OCI-LY3 (cell line): ENCODE measurements around the gene TSEN54.

Experiments used
- H2AFZ ChIP-seq: fragments of 200-600, 300-600 bp; shearing (Covaris generic); 2 replicates; pipeline ENCODE4 v1.6.0; 2014; ENCODE audit warnings: antibody characterized with exemption, low read depth, low read length
- H3K27ac ChIP-seq: fragments of 200-600, 300-600 bp; sonication (generic); 2 replicates; pipeline ENCODE4 v1.5.1; 2014; ENCODE audit warnings: mild to moderate bottlenecking, low read length, moderate library complexity, mixed read lengths
- H3K27me3 ChIP-seq: fragments of 200-600, 300-600 bp; sonication (generic); 2 replicates; pipeline ENCODE4 v1.6.1; 2014; ENCODE audit warnings: low read depth, low read length, mixed read lengths
- H3K36me3 ChIP-seq: fragments of 200-600, 300-600 bp; sonication (generic); replicated peaks from 2 replicates; pipeline ENCODE3; 2014; ENCODE audit warnings: low read depth, low read length, mixed read lengths
- H3K4me1 ChIP-seq: fragments of 300-600, 200-600 bp; sonication (generic); 2 replicates; pipeline ENCODE4 v1.6.1; 2014; ENCODE audit warnings: low read length, mixed read lengths
- H3K4me2 ChIP-seq: fragments of 200-600, 300-600 bp; sonication (generic); 2 replicates; pipeline ENCODE4 v1.6.1; 2014; ENCODE audit warnings: low read length, mixed read lengths
- H3K4me3 ChIP-seq: fragments of 300-600, 200-600 bp; sonication (generic); 2 replicates; pipeline ENCODE4 v1.5.1; 2014; ENCODE audit warnings: antibody characterized with exemption, mild to moderate bottlenecking, low read length, moderate library complexity
- H3K79me2 ChIP-seq: fragments of 300-600, 200-600 bp; shearing (Covaris generic); 2 replicates; pipeline ENCODE4 v1.6.1; 2014; ENCODE audit warnings: mild to moderate bottlenecking, low read length, mixed read lengths
- H3K9ac ChIP-seq: fragments of 300-600, 200-600 bp; shearing (Covaris generic); 2 replicates; pipeline ENCODE4 v1.6.0; 2014; ENCODE audit warnings: mild to moderate bottlenecking, low read length, moderate library complexity
- H3K9me3 ChIP-seq: fragments of 200-600, 300-600 bp; shearing (Covaris generic); 2 replicates; pipeline ENCODE4 v1.6.1; 2014; ENCODE audit warnings: low read length, mixed read lengths; ENCODE audit not compliant: insufficient read depth
- H4K20me1 ChIP-seq: fragments of 200-600, 300-600 bp; sonication (generic); 2 replicates; pipeline ENCODE4 v1.6.1; 2016; ENCODE audit warnings: low read length, mixed read lengths; ENCODE audit not compliant: insufficient read depth
- EZH2phosphoT487 ChIP-seq: fragments of 200-600 bp; shearing (Covaris generic); IDR thresholded peaks from 2 replicates; pipeline ENCODE4 v1.6.1; 2018; ENCODE audit warnings: antibody characterized with exemption, mixed run types, low read depth
- TF ChIP-seq, protein P1 (sequence below): fragments of 200-600, 300-600 bp; sonication (generic); IDR thresholded peaks from 2 replicates; pipeline ENCODE4 v1.5.1; 2014; ENCODE audit warnings: antibody characterized with exemption, low read length, low read depth

Gene TSEN54

DNA sequence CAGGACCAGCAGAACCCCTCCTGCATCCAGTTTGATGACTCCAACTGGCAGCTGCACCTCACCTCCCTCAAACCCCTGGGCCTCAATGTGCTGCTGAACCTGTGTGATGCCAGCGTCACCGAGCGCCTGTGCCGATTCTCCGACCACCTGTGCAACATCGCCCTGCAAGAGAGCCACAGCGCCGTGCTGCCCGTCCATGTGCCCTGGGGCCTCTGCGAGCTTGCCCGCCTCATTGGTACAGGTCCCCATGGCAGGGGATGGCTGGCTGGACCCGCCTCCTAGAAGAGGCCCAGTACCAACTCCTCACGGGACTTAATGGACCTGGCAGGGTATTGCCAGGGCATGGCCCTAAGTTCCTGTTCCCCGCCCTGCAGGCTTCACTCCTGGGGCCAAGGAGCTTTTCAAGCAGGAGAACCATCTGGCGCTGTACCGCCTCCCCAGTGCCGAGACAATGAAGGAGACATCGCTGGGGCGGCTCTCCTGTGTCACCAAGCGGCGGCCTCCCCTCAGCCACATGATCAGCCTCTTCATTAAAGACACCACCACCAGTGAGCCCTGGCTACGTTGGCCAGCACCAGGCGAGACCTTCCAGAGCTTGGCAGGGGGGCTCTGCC lies 23.7 kb upstream of the TSEN54 start:
- H3K9me3 ChIP-seq, result no peaks in the 10 kb centered on the region
- no peaks in the 10 kb centered on the region for H3K79me2 ChIP-seq
- no peaks in the 10 kb centered on the region for H4K20me1 ChIP-seq
- H3K9ac ChIP-seq, result no peak overlapping the region
- H3K4me1 ChIP-seq, result peaks cover 4% of the 10 kb centered on the region
- H3K4me3 ChIP-seq, result no peak overlapping the region
- TF ChIP-seq EZH2phosphoT487, result no peak
- TF ChIP-seq, protein P1, sequence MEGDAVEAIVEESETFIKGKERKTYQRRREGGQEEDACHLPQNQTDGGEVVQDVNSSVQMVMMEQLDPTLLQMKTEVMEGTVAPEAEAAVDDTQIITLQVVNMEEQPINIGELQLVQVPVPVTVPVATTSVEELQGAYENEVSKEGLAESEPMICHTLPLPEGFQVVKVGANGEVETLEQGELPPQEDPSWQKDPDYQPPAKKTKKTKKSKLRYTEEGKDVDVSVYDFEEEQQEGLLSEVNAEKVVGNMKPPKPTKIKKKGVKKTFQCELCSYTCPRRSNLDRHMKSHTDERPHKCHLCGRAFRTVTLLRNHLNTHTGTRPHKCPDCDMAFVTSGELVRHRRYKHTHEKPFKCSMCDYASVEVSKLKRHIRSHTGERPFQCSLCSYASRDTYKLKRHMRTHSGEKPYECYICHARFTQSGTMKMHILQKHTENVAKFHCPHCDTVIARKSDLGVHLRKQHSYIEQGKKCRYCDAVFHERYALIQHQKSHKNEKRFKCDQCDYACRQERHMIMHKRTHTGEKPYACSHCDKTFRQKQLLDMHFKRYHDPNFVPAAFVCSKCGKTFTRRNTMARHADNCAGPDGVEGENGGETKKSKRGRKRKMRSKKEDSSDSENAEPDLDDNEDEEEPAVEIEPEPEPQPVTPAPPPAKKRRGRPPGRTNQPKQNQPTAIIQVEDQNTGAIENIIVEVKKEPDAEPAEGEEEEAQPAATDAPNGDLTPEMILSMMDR, result no peak
- H3K36me3 ChIP-seq, result no peaks in the 10 kb centered on the region
- no peak overlapping the region for H3K4me2 ChIP-seq
- no peak overlapping the region for H2AFZ ChIP-seq
- H3K27me3 ChIP-seq, result no peaks in the 10 kb centered on the region
- no peak overlapping the region for H3K27ac ChIP-seq

DNA sequence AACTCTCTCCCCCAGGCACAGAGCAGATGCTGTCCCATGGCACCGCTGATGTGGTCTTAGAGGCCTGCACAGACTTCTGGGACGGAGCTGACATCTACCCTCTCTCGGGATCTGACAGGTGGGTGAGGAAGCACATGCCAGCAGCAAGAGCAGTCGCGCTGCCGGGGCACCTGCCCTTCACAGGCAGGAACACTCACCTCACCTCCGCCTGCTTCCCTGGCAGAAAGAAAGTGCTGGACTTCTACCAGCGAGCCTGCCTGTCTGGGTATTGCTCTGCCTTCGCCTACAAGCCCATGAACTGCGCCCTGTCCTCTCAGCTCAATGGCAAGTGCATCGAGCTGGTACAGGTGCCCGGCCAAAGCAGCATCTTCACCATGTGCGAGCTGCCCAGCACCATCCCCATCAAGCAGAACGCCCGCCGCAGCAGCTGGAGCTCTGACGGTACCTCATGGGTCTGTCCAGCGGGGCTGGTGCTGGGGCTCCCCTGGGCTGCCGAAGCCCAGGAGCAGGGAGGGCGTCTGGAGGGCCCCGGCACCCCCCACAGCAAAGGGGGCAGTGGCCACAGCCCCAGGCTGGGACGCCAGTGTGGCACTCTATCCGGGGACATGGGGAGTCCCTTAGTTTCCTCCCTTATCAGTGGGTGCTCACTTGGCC lies 22.7 kb upstream of the TSEN54 start:
- TF ChIP-seq, protein P1, result no peak
- TF ChIP-seq EZH2phosphoT487, result no peak
- Histone ChIP-seq H2AFZ (no peak overlapping the region), H3K79me2 (no peaks in the 10 kb centered on the region), H3K9ac (no peak overlapping the region), H3K4me1 (no peaks in the 10 kb centered on the region), H3K36me3 (no peaks in the 10 kb centered on the region), H3K27me3 (no peaks in the 10 kb centered on the region), H4K20me1 (no peaks in the 10 kb centered on the region), H3K9me3 (no peaks in the 10 kb centered on the region), H3K4me2 (no peak overlapping the region), H3K4me3 (no peak overlapping the region), H3K27ac (no peak overlapping the region)

GRCh38 chr17:75494326-75494877 lies 21.9 kb upstream of the TSEN54 start:
- Histone ChIP-seq H3K9me3 (no peaks in the 10 kb centered on the region), H3K4me3 (no peak overlapping the region), H3K27ac (no peak overlapping the region), H3K4me2 (no peak overlapping the region), H3K4me1 (no peaks in the 10 kb centered on the region), H3K27me3 (no peaks in the 10 kb centered on the region), H3K9ac (no peak overlapping the region), H2AFZ (no peak overlapping the region), H3K36me3 (no peaks in the 10 kb centered on the region), H4K20me1 (no peaks in the 10 kb centered on the region), H3K79me2 (no peaks in the 10 kb centered on the region)
- TF ChIP-seq, protein P1, result no peak
- no peak for TF ChIP-seq EZH2phosphoT487

- H3K4me3 ChIP-seq, result no peak overlapping the region
- H3K79me2 ChIP-seq, result no peaks in the 10 kb centered on the region
- no peaks in the 10 kb centered on the region for H3K27me3 ChIP-seq
- H3K9me3 ChIP-seq, result no peaks in the 10 kb centered on the region
- H3K9ac ChIP-seq, result no peak overlapping the region
- TF ChIP-seq, protein P1, result no peak
- TF ChIP-seq EZH2phosphoT487, result no peak
- H4K20me1 ChIP-seq, result no peaks in the 10 kb centered on the region
- no peak overlapping the region for H3K4me2 ChIP-seq
- no peaks in the 10 kb centered on the region for H3K36me3 ChIP-seq
- no peak overlapping the region for H2AFZ ChIP-seq
- no peaks in the 10 kb centered on the region for H3K4me1 ChIP-seq
- H3K27ac ChIP-seq, result no peak overlapping the region
Measured at GRCh38 chr17:75496005-75496404, 20.3 kb upstream of the TSEN54 start.
